GM19397 (cell line): Measurements from ENCODE around the gene GALNT7.
A peak's percentile ranks its signal among the peaks of the same experiment; 100 is the strongest.

ENCODE experiments used
- ATAC-seq: cut with Tn5 transposase; IDR thresholded peaks from one replicate; pipeline ENCODE4 v1.9.1; 2021; ENCODE audit warnings: mild to moderate bottlenecking, moderate library complexity; ENCODE audit not compliant: unreplicated experiment

GALNT7 gene

GRCh38 chr4:173288698-173289352, 120.2 kb downstream of the GALNT7 start:
- ATAC-seq = no peak

GRCh38 chr4:173289353-173289727, 120.7 kb downstream of the GALNT7 start:
- ATAC-seq = no peak

- ATAC-seq = no peak
Observed at GRCh38 chr4:173291899-173292298, 123.3 kb downstream of the GALNT7 start.

- ATAC-seq = no peak
Observed at GRCh38 chr4:173293663-173294062, 125.1 kb downstream of the GALNT7 start.

- no peak for ATAC-seq
Observed at GRCh38 chr4:173294444-173294843, 125.8 kb downstream of the GALNT7 start.

- no peak for ATAC-seq
Observed at GRCh38 chr4:173301518-173302201, 133.0 kb downstream of the GALNT7 start.

GRCh38 chr4:173307778-173308177, 139.2 kb downstream of the GALNT7 start:
- no peak for ATAC-seq

- no peak for ATAC-seq
Observed at GRCh38 chr4:173311368-173311767, 142.8 kb downstream of the GALNT7 start.

GRCh38 chr4:173314715-173315114, 146.1 kb downstream of the GALNT7 start:
- no peak for ATAC-seq

- ATAC-seq = no peak
Observed at GRCh38 chr4:173316060-173316459, 147.4 kb downstream of the GALNT7 start.

- no peak for ATAC-seq
Observed at GRCh38 chr4:173317004-173317403, 148.4 kb downstream of the GALNT7 start.

- no peak for ATAC-seq
Observed at GRCh38 chr4:173318240-173318639, 149.6 kb downstream of the GALNT7 start.

GRCh38 chr4:173318648-173319211, 150.1 kb downstream of the GALNT7 start:
- ATAC-seq = no peak

- ATAC-seq = no peak
Observed at GRCh38 chr4:173319696-173320095, 151.1 kb downstream of the GALNT7 start.

GRCh38 chr4:173325007-173325736, 156.6 kb downstream of the GALNT7 start:
- ATAC-seq = no peak

GRCh38 chr4:173328236-173328901, 159.8 kb downstream of the GALNT7 start:
- ATAC-seq = no peak

- no peak for ATAC-seq
Observed at GRCh38 chr4:173330590-173330989, 162.0 kb downstream of the GALNT7 start.

GRCh38 chr4:173332021-173332487, 163.4 kb downstream of the GALNT7 start:
- ATAC-seq = no peak

- ATAC-seq = no peak
Observed at GRCh38 chr4:173332963-173333657, 164.5 kb downstream of the GALNT7 start.

- ATAC-seq = peak; percentile 6
Observed at GRCh38 chr4:173333658-173334084, 165.1 kb downstream of the GALNT7 start.
